GM12875 (cell line): Measurements from ENCODE around the gene ZNF397.

Experiments used
- H3K4me3 ChIP-seq: one replicate; pipeline ENCODE4 v1.5.1; 2011; ENCODE audit warnings: low read depth, low read length, control low read depth
- TF ChIP-seq, protein P1 (sequence below): IDR thresholded peaks from 2 replicates; pipeline ENCODE4 v1.5.1; 2011; ENCODE audit warnings: low read depth, mild to moderate bottlenecking, control low read depth, inconsistent platforms, low read length, moderate library complexity, borderline replicate concordance; ENCODE audit not compliant: insufficient read depth

ZNF397 gene

DNA sequence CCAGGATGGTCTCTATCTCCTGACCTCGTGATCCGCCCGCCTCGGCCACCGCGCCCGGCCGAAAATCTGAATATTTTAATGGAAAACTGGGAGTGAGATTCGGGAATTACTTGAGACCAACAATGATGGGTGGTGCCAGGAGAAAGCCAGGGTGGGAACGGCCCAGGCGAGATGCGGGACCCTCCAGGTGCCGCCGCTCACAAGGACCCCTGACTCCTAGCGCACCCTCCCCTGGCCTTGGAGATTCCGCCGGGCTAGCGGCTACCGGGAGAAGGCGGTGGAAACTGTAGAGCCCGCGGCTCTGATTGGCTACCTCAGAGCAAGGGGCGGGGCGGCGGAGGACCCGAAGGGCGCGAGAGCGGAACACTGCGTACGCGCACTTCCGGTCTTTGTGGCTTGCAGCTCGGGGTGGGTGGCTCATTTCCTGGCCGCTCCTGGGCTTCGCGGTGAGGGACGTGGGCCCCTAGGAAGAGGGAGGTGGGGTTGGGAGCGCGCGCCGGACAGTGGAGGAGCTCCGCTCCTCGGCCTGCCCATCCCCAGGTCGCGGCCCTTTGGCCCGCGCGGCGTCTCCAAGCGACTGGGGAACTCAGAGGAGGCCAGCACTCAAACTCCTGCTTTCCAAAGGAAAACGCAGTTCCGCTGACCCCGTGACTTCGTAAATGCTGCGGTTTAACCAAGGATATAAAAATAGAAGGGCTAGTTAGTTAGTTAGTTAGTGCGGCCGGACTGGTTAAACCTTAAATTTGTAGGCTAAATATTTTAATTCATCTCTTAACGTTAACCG is at the start of gene ZNF397:
Gene ZNF397 (plus strand): TSS at position 371 of the 784 bp plus-strand sequence. CDS start 1,437 bp downstream, outside the sequence.
- TF ChIP-seq, protein P1, sequence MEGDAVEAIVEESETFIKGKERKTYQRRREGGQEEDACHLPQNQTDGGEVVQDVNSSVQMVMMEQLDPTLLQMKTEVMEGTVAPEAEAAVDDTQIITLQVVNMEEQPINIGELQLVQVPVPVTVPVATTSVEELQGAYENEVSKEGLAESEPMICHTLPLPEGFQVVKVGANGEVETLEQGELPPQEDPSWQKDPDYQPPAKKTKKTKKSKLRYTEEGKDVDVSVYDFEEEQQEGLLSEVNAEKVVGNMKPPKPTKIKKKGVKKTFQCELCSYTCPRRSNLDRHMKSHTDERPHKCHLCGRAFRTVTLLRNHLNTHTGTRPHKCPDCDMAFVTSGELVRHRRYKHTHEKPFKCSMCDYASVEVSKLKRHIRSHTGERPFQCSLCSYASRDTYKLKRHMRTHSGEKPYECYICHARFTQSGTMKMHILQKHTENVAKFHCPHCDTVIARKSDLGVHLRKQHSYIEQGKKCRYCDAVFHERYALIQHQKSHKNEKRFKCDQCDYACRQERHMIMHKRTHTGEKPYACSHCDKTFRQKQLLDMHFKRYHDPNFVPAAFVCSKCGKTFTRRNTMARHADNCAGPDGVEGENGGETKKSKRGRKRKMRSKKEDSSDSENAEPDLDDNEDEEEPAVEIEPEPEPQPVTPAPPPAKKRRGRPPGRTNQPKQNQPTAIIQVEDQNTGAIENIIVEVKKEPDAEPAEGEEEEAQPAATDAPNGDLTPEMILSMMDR, result no peak

DNA sequence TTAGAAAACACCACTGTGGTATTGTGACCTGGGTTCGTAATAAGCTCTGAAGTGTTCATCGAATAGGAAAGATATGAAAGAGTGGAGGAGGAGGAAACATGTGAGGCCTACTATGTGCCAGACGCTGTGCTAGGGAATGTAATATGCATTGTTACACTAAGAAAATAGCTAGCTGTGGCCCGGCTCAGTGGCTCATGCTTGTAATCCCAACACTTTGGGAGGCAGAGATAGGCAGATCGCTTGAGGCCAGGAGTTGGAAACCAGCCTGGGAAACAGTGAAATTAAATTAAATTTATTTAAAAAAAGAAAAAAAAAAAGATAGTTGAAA is 49.2 kb upstream of the ZNF397 start:
- no peak overlapping the region for H3K4me3 ChIP-seq
- TF ChIP-seq, protein P1, result no peak

More for the DNA sequence above, at the start of gene ZNF397:
- H3K4me3 ChIP-seq, result peak within 1 kb of the TSS; percentile 59

DNA sequence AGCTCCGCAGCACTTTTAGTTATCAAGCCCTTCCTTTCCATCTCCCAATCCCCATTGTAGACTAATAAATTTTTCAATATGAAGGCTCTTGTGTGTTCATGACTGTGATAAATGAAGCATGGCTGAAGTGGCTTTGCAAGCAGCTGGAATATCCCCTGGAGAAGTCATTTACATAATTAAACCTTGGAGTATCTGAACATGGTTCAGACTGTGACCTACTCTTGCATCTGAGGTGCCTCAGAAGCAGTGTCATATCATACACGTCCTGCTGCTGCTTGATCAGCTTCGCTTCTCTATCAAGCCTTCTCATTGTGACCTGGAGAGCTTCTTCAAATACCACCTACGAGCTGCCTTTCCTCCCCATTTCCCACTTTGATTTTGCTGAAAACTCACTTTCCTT is 48.4 kb upstream of the ZNF397 start:
- TF ChIP-seq, protein P1, result no peak
- no peak overlapping the region for H3K4me3 ChIP-seq

DNA sequence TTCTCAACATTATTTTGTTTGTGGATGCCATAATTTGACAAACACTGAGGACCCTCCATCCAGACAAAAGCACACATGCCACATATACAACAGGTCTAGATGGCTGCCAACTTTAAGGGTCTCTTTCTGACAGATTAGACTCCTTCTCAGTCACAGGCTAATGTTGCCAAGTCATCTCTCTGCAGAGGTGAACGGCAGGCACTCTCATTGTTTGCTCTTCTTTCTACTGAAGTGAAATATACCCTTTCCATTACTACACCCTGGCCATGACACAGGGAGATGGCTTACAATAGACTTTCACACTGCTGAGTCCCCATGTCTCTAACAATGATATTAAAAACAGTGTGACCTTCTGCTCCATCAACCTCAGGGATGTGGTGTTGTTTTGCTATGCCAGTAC is 47.5 kb upstream of the ZNF397 start:
- H3K4me3 ChIP-seq, result no peak overlapping the region
- TF ChIP-seq, protein P1, result no peak

DNA sequence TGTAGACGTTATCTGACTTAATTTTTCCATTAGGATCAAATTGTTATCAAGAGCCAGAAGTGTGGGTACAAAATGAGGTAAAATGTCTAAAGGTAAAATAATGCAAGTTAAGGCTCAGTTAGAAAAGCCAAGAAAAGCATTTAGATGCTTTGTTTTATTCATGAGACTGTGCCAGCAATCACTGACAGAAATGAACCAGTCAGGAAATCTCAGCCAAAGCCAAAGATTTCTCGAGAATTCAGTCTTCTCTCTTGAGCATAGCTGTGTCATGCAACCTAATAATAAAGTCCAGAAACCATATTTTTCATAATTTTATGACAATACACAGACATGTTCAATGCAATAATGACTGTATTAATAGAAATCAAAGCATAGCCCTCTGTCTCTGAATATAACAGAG is 43.5 kb upstream of the ZNF397 start:
- TF ChIP-seq, protein P1, result no peak
- H3K4me3 ChIP-seq, result no peak overlapping the region

DNA sequence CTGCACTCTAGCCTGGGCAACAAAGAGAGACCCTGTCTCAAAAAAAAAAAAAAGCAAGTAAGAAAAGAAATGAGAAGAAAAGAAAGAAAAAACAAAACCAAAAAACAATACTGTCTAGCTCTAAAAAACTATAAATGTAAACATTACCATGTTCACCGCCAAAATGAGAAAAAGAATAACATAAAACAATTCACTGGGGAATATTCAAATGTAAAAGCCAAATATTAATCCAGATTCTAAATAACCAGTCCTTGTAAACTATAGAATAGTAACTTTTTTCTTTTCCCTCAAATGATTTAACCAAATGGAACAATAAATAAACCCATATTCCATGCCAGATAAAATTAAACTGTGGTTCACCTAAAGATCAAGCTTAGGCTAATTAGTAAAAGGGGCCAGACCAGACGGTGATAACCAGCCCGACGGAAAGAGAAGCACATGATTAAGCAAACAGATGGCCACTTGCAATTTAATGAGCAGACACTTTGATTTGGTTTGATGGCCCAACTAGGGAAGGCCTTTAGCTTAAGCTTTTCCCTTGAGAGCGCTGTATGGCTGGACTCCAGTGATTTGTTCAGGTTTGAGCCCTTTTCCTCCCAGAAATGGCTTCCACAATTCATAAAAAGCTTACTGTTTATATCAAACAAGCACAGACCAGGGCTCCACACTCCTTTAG is 39.4 kb upstream of the ZNF397 start:
- TF ChIP-seq, protein P1, result no peak
- H3K4me3 ChIP-seq, result no peak overlapping the region

DNA sequence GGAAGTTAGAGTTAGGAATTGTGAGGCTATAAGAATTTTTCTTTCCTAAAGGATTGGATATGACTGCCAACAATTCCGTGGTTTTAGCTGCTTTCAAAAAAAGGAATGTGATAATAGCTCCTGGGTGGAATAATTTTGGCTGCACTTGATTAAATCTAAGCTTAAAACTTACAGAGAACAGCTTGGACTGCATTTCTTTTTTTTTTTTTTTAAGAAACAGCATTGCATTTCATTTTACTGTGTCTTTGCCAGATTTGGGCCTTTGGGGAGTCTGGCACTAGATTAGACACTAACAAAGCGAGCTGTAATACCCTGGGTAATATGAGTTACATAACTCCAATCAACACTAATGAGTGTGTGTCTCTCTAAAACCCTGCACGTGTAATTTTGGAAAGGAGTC is 37.8 kb upstream of the ZNF397 start:
- TF ChIP-seq, protein P1, result no peak

More for the DNA sequence above, 37.8 kb upstream of the ZNF397 start:
- no peak overlapping the region for H3K4me3 ChIP-seq
